A204.1 (cell line): ENCODE data around the gene KLHL7.
A peak's percentile ranks its signal among the peaks of the same experiment; 100 is the strongest.
"Not testable (repeated sequence)": the region's sequence is repeated elsewhere in the genome, so short reads cannot be mapped to it uniquely, and the experiment has no call there.

Experiments used
- FAIRE-seq: peaks from 2 replicates; lab custom pipeline; 2012; peaks lifted over from hg19 to GRCh38; lab: Jason Lieb, UNC

The KLHL7 gene

DNA sequence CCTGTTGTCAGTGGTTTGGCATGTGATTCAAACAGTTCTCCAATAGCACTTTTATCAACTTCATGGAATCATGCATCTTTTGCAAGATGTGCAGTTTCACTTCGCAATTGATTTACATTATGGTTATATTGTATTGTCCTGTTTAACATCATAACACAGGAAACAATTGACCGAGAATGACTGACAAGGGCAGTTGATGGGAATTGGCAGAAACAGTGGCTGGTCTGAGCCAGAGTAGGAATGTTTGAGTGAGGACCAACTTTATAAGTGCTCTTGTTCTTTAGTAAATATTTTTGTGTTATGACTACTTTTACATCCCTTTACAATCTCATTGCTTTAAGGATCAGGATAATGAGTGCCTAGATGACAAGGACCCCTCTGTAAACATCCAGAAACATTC is 2.2 kb downstream of the KLHL7 start:
- no peak for FAIRE-seq

DNA sequence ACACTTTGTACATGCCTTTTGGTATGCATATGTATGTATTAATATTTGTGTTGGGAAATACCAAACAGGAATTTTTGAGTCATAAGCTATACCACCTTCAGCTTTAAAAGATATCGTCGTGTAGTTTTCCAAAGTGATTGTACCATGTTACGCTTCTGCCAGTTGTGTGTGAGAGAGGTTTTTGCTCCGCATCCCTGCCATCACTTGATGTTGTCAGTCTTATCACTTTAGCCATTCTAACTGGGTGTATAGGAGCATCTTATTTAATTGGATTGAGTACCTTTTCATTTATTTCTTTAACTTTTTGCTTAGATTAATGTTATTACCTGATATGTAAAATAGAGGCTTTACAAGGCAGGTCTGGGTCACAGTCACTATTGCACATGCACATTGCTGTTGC is 3.4 kb downstream of the KLHL7 start:
- no peak for FAIRE-seq

DNA sequence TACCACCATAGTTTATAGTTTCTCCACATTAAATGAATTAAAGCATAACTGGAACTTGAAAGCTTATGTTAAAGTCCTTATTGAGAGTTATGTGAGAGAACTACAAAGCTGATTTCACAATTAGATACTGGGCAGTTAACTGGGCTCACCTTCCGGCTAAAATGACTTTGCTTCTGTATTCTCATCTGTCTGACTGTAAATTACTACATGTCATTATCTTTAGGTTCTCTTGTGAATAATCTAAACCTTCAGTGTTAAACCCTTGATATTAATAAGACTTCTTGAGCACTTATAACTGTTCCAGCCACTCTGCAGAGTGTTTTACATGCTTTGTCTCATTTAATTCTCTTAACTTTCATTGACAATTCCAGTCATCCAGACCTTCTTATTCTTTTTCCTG is 3.9 kb downstream of the KLHL7 start:
- FAIRE-seq: no peak

DNA sequence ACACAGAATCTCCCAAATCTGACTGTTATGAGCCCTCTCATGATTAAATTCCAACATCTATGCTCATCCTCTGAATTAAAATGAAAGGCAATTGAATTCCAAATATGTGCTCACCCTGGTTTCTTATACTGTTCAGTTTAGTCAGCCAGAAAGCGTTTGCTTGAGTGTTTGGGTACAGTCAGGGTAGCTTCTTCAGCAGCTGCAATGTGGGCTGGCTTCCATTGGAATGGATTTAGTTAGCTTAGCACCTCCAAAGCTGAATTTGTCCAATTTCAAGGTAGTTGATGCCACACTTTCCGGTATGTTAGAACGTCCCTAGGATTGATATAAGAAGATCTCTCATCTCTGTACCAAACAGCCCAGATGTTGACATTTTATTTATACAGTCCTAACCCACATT is 9.3 kb downstream of the KLHL7 start:
- FAIRE-seq: no peak

DNA sequence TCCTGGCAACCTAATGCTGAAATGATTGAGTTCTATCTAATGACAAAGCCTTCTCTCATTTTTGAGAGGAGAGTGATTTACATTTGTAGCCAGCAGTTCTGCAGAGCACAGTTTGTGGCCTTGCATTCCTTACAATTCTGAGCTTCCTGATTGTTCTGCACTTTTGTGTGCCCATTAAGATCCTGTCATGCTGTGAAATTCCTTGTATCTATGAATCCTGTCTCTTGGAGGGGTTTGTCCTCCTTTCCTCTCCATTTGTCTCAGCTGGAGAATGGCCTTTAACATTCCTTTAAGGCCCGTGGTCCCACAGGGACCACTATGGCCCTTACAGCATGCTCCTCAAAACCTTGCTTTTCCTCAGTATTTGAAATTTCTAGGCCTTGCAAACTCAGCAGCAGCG is 10.4 kb downstream of the KLHL7 start:
- FAIRE-seq: no peak

DNA sequence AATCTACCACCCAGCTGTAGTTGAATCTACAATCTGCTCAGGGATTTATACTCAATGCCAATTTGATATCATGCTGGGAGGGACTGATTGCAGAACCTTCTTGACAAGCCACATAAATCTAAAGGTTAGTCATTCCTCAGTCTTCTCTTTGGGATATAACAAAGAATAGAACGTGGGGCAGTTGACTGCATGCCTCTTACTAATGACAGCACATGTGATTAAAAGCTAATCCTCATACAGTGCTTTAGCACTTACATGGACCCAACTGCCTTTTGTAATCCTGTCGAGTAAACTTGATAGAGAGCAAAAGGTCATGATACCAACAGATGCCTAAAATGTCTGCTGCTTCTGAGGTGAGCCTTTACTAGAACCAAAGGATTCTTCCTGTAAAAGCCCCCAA is 12.3 kb downstream of the KLHL7 start:
- FAIRE-seq: no peak

DNA sequence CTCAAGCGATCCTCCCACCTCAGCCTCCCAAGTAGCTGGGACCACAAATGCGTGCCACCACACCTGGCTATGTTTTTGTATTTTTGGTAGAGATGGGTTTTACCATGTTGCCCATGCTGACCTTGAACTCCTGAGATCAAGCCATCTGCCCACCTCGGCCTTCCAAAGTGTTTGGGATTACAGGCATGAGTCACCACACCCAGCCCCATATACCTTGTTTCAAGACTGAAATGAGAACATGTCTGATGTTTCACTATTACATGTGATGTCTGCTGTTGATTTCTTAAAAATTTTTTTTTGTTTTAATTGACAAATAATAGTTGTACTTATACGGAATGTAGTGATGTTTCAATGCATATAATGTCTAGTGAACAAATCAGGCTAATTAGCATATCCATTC is 14.5 kb downstream of the KLHL7 start:
- no peak for FAIRE-seq

DNA sequence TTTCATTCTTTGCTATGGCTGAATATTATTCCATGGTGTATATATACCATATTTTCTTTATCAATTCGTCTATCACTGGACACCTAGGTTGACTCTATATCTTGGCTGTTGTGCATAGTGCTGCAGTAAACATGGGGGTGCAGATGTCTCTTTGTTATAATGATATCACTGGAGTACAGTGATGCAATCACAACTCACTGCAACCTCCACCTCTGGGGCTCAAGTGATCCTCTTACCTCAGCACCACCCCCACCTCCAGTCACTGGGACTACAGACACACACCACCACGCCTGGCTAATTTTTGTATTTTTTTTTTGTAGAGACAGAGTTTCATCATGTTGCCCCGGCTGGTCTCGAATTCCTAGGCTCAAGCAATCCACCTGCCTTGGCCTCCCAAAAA is 15.6 kb downstream of the KLHL7 start:
- no peak for FAIRE-seq

DNA sequence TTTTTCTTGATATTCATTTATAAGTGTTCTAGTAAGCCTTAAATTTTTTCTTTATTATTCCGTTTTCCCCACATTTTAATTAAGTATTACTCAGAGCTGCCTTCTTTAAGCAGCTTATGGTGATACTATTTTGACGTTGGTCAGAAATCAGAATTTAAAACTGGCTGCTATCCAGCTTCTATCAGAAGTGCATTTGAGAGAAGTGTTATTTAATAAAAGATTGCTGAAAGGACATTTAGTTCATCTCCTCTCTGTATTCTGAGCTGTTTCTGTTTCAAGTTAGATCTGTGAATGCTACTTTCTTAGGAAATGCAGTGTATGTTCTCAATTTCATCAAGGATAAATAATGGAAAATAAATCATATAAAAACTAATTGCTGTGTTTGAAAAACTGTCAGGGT is 17.4 kb downstream of the KLHL7 start:
- FAIRE-seq: no peak

DNA sequence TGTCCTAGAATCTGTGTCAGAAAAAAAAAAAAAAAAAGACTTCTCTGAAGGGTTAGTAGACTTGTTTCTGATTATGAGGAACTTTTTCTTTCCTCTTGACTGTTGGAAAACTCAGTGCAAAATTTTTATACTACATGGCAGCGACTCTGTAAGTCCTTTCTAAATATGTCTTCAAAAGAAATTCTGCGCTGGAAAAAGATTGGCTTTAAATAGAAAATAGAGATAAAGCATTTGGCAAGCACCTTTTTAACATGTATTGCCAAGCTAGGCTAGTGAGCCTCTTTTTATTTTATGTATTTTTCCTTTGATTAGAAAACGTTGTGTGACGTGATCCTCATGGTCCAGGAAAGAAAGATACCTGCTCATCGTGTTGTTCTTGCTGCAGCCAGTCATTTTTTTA is 17.9 kb downstream of the KLHL7 start:
- FAIRE-seq: no peak

DNA sequence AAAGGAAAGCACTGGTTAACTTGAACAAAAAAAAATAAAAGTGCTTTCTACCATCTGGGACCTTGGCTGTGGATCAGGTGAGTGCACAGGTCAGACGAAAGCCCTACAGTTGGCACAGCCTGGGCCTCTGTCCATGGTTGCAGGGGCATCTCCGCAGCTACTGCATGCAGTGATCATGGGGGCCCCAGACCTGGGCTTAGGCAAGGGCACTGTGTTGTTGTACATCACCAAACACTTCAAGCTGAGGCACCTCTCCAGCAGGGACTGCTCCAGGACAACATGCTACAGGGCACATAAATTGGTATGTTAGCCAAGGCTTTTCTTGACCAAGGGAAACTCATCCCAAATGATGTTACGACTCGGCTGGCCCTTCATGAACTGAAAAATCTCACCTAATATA is 23.5 kb downstream of the KLHL7 start:
- FAIRE-seq: no peak

DNA sequence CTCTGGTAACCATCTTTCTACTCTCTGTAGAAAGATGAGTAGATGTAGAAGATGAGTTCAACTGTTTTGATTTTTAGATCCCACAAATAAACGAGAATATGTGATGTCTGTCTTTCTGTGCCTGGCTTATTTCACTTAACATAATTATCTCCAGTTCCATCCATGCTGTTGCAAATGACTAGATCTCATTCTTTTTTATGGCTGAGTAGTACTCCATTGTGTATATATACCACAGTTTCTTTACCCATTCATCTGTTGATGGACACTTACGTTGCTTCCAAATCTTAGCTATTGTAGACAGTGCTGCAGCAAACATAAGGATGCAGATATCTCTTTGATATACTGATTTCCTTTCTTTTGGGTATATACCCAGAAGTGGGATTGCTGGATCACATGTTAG is 26.2 kb downstream of the KLHL7 start:
- FAIRE-seq: not testable (repeated sequence)

DNA sequence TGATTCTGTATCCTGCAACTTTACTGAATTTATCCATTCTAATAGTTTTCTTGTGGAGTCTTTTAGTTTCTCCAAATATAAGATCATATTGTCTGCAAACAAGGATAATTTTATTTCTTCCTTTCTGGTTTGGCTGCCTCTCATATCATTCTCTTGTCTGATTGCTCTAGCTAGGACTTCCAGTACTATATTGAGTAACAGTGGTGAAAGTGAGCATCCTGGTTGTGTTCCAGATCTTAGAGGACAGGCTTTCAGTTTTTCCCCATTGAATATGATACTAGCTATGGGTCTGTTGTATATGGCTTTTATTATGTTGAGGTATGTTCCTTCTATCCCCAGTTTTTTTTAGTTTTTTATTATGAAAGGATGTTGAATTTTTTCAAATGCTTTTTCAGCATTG is 28.2 kb downstream of the KLHL7 start:
- no peak for FAIRE-seq

DNA sequence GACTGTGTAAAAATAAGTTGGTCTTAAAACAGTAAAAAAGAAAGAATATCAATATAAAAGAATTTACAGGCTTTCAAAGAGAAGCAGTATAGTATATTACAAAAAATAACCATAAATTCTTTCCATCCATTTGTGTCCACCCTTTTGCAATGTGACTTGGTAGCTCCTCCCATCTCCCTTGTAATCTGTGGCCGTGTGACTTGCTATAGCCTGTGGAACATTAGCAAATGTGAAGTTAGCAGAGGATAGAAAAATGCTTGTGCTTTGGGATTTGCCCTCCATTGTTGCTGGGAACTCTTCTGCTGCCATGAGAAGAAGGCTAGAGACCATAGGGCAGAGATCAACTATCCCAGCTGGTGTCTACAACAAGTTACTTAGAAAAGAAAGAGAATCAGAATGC is 30.2 kb downstream of the KLHL7 start:
- FAIRE-seq: no peak

DNA sequence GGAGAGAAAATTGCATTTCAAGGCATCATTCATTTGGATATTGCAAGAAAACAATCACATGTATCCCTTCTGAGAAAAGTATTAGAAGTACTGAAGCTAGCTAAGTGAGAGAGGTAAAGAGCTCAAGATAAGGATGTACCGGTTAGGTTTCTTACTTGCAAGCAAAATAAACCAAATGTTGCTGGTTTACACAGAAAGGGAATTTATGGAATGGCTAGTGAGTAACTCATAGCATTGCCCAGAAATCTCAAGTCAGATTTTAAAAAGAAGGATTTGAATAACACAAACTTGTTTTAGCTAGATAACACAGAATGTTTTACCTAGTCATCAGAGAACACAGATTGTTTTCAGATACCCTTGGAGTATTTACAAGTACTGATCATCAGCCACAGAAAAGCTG is 30.6 kb downstream of the KLHL7 start:
- no peak for FAIRE-seq

DNA sequence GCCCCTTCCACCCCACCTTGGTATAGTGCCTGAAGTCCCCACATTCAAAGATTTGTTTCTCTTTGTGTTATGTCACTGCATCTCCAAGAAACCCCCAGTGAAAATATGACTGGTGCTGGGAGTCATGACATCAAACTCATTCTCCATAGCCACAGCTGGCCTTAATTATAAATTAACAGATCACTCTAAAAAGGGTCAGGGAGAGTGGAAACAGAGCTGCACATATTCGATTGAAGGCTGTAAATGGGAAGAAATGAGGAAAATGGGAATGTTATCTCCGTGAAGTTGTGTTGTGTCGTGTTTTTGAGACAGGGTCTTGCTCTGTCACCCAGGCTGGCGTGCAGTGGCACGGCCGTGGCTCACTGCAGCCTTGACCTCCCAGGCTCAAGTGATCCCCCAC is 52.1 kb downstream of the KLHL7 start:
- FAIRE-seq: no peak

DNA sequence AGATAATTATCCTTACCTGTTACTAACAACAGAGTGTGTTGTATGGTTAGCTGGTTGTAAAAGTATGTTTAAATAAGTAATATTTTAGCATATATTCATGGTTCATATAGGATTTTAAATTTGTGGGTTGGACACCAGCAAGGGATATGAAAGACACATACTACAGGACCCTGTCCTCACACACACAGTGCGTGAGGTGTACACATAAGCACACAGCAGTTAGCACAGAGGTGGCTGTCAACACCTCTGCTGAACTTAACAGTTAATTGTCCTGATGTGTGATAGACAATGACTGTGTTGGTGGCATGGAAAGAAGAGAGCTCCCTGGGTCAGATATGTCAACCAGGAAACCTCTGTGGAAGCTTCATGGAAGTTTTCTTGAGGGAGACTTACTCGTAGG is 53.0 kb downstream of the KLHL7 start:
- no peak for FAIRE-seq

DNA sequence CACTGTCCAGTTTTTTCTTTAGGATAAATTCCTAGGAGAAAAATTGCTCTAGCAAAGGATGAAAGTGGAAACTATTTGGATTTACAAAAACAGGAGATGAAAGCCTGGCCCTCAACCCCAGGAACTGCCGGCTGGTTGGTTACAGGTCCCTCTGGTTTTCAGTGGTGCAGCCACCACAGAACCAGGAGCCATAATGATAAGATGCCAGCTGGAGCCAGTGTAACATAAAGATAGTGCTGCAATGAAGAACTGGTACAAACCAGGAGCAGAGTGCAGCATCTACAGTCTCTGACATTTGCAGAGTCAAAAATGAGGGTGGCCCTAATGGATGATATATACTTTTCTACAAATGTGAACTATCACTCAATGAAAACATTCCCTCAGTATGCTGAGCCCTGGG is 55.9 kb downstream of the KLHL7 start:
- no peak for FAIRE-seq

DNA sequence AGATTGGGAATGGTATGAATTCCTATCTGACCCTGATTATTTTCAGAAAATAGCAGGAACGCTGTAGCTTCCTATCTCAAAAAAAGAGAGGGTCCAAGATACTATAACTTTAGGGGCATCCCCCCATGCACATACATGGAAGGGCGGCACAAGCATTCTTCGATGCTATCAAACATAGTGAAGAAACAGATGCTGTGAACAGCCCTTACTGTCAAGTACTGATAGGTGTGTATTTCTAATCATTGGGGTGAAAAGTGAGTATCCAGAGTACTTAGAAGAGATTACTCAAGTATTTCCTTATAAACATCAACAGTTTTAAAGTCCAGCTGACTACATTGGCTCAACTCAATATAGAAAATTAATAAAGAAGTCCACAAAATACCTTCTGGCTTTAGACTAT is 59.3 kb downstream of the KLHL7 start:
- FAIRE-seq: no peak

DNA sequence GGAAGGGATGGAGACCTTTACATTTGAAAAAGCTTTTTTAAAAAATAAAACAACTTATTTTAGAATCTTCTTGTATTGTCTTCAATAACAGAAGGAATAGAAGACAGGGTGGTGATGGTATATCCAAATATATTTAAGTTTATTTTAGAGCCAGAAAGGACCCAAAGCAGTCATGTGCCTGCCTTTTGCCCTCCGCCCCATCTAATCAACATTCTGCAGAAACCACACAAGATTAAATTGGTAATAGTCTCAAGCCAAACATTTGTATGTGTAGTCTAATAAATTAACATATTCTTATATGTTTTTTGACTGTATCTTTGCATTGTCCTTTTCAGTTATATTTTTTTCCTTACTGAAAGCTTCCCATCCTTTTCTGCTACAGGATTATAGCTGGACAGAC is 59.7 kb downstream of the KLHL7 start:
- FAIRE-seq: no peak

DNA sequence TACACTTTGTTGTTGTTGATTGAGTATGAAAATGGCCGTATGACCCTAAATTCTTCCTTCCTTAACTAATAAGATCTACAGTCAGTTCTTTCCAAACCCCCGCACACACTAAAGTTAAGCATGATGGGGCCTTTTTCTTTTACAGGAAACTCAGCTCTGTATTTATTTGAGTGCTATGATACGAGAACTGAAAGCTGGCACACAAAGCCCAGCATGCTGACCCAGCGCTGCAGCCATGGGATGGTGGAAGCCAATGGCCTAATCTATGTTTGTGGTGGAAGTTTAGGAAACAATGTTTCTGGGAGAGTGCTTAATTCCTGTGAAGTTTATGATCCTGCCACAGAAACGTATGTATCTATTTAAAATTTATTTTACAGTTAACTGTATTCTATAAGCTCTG is 62.1 kb downstream of the KLHL7 start:
- FAIRE-seq: no peak

DNA sequence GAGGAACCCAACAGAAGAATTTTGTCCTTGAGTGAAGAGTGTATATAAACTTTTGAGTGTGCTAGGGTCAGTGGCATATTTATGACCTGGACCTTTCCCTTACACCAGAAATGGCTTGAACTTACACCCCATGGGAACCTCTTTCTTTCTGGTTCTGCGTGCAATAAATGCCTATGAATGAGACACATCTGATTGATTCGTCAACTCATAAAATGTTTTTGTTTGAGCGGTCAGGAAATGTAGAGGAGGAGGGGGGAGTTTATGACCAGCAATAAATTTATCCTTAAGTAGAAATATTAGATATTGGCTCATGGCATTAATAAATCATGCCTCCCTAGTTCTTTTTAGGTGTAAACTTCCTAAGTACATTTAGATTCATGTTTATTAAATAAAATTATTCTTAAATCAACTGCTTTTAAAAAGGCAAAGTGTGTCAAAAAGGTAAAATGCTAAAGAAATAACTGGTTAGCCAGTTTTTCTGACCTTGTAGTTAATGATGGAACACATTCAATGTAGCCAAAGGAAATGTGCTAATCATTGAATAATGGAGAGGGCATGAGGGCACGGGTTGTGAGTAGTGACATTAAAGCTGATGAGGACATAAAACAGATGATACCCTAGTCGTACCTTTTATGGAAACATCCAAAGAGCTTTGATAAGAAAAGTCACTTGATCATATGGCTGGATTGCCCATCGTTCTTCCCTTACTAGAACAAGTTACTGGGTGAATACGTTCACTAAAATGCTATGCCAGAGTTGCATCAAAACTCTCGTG is 62.7 kb downstream of the KLHL7 start:
- no peak for FAIRE-seq

DNA sequence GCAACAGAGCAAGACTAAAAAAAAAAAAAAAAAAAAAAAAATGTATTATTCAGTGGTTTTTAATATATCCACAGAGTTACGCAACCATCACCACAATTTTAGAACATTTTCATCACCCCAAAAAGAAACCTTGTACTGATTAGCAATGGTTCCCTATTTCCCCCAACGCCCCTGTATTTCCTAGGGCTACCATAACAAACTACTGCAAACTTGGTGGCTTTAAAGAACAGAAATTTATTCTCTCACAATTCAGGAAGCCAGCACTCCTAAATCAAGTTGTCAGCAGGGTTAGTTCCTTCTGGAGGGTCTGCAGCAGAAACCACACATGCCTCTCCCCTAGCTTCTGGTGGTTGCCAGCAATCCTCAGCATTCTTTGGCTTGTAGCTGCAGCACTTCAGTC is 70.4 kb downstream of the KLHL7 start:
- FAIRE-seq: no peak

DNA sequence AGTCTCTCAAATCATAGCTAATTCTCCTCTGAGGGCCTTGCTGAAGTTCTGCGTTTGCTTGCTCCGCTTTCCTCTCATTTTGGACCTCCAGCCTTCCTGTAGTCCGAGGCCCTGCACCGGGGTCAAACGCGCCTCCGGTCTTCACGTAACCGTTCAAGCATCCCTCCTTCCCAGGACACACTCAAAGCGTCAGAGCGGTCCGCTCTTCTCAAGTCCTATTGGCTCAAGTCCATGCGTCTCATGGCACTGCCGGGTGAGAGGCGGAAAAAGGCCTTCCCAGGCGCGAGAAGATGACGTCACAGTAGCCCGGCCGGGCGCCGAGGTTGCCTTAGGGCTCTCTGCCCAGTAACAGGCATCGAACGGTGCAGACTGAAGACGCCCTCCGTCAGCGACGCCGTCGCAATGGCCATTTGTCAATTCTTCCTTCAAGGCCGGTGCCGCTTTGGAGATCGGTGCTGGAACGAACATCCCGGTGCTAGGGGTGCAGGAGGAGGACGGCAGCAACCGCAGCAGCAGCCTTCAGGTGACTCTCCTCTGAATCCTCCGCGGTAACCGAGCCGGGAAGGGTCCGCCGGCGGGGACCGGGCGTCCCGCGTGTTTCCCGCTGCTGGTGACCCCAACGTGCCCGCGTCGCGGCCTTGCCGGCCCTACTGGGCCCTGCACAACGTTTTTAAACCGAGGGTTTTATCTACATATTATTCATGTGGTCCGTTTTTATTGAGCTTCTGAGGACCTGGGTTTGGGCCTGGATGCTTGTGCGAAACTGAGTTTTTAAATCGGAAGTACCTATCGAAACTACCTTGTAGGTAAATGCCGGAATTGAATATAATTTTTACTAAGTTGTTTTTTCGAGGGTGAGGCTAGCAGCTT is 76.3 kb downstream of the KLHL7 start, which contains the start of gene NUP42:
Gene NUP42 (plus strand): TSS at position 365 of the 870 bp plus-strand sequence. CDS start 38 bp downstream, at position 403.
- peak; percentile 94 for FAIRE-seq
